ENCODE measurements around the gene FMO5.
A peak's percentile ranks its signal among the peaks of the same experiment; 100 is the strongest.

DNA sequence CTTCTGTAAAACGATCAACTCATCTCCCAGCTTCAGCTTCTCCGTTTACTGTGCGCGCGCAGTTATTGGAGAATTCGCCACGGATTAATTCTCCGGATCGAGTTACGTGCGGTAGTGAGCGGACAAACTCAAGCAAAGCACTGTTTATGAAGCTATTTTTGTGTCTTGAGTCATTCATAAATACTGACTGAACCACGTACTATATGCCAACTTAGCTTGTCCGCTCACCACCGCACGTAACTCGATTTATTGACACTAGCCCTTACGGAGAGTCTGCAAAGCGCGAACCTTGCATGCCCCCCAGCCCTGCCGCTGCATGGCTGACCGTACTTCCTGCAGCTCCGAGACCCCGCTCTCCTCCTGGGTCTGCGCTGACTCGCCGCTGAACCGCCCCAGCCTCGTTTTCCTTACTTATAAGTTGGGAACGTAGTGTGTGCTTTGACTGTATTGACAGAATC, 18.1 kb upstream of the FMO5 start:
- TF ChIP-seq, protein P1, sequence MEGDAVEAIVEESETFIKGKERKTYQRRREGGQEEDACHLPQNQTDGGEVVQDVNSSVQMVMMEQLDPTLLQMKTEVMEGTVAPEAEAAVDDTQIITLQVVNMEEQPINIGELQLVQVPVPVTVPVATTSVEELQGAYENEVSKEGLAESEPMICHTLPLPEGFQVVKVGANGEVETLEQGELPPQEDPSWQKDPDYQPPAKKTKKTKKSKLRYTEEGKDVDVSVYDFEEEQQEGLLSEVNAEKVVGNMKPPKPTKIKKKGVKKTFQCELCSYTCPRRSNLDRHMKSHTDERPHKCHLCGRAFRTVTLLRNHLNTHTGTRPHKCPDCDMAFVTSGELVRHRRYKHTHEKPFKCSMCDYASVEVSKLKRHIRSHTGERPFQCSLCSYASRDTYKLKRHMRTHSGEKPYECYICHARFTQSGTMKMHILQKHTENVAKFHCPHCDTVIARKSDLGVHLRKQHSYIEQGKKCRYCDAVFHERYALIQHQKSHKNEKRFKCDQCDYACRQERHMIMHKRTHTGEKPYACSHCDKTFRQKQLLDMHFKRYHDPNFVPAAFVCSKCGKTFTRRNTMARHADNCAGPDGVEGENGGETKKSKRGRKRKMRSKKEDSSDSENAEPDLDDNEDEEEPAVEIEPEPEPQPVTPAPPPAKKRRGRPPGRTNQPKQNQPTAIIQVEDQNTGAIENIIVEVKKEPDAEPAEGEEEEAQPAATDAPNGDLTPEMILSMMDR (IDR thresholded peaks at IDR 0.05; ENCODE audit: low read depth, low read length, poor library complexity, severe bottlenecking): peak; percentile 8
- TF ChIP-seq EZH2phosphoT487 (IDR thresholded peaks at IDR 0.05; ENCODE audit: borderline replicate concordance, low read length): no peak
